ENCODE results near the gene LPP.

LPP gene

DNA sequence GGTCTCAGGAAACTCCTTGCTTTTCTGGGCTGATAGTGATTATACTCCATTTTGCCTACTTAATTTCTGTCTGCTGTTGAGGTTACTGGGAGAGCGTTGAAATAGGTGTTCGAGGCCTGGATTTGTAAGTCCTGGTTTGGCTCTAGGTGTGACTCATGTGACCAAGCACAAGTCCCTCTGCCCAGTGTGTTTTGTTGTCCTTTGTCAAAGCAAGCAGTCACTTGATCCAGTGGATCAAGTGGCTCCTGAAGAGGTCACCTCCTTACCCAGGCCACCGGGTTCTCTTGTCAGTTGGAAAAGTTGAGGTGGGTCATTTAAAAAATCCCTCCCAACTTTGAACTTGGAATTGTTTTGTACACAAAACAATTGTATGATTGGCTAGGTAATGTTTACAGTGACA, 70.0 kb downstream of the LPP start:
- no peak for DNase-seq

DNA sequence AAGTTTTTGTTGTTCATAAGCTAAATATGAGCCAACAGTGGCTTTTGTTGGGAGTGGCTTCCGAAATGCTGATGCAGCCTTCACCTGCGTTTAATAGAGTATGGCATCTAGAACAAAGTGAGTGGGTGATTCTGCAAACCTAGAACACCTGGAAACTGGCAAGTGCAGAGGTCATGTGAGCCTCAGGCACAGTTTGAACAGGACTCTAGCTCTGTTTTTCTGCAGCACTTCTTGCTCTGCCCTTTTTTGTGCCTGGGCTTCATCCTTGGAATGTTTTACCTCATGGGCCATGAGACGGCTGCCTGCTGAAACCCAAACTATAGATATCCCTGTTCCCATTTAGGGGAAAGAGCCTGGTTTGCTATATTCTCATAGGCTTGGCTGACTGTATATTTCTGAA, 73.5 kb downstream of the LPP start:
- DNase-seq: no peak

DNA sequence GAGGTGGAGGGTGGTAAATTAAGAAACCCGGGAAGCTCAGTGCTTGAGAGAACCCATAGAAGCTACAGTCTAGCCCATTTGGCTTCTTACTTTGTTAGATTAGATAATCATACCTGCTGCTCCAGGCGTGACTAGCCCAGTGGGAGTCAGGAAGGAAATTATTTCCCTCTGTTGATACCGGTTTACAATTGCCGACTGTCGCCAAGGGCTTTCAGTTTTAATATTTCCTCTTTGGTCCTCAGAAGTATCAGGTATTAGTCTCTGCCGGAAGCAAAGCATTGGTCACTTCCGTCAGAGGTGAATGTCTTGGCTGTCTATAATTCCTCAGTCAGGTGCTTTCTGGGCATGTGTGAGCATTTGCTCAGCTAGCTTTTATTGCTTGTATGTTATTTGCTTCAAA, 75.2 kb downstream of the LPP start:
- DNase-seq: no peak

GRCh38 chr3:188229726-188230125, 75.8 kb downstream of the LPP start:
- DNase-seq: no peak

- no peak for DNase-seq
These were observed 77.0 kb downstream of the LPP start for GRCh38 chr3:188230962-188231361.

DNA sequence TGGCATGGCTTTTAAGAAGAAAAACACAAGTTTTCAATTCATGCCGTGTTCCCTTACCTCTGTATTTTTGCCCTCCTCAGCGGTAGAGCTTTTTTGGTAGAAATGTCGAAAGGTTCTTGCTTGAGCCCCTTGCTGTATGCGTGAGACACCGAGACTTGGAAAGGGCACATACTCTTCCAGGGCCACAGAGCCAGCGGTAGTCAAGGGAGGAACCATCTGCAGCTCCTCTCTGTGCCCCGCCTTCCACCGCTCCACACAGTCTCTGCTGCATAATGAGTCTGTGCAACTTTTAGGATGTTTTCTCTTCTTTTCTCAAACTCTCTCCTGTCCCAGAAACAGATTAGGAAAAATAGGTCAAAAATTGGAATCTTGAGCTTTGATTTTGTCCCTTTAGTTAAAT, 77.5 kb downstream of the LPP start:
- DNase-seq: no peak

DNA sequence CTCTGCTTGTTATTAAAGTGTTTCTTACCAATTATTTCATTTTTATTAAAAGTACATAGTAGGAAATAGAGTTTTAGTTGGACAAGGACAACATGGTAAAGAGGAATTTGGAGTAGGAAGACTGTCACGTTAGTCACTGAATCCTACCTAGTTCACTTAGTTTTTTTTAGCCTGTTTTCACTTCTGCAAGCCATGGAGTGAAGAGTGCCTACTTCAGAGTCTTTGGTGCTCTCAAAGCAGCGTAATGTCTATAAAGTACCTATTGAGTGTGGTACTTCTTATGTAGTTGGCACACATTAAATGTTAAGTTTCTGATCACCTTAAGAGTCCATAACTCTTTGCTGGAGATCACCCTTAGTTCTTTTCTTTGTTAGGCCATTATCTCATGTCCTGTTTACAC, 78.7 kb downstream of the LPP start:
- DNase-seq: no peak

- DNase-seq: no peak
These were observed 79.4 kb downstream of the LPP start for GRCh38 chr3:188233320-188233719.

DNA sequence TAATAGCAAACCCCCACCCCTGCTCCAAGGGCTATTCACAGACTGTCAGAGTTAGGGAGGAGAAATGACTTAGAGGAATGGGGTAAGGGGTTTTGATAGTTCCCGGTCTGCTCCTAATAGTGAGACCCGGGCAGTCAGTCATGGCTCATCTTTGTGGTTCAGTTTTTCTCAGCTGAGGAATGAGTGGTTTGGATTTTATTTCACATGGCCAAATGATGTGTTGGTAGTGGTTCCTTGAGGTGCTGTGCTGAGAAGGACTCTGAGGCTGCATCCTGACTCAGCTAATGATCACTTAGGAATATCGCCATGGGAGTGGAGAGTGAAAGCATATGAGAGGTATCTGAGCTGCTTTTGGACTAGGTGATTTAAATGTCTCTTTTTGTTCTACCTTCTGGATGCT, 80.2 kb downstream of the LPP start:
- DNase-seq: no peak

DNA sequence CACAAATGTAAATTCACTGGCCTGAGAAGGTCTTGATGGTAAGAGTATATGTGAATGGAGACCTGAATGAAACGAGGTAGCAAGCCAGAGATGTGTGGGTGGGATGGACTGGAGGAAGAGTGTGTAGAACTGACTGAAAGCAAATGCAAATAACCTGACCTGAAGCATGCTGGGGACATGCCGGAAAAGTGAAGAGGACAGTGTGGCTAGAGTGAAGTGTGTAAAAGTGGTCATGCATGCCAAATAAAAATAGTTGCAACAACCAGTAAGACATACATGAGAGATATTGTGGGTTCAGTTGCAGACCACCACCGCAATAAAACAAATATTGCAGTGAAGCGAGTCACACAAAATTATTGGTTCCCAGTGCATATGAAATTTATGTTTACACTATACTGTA, 82.3 kb downstream of the LPP start:
- DNase-seq: no peak

- DNase-seq: no peak
These were observed 85.1 kb downstream of the LPP start for GRCh38 chr3:188239035-188239434.

- DNase-seq: no peak
These were observed 85.6 kb downstream of the LPP start for GRCh38 chr3:188239577-188239976.

- no peak for DNase-seq
These were observed 86.4 kb downstream of the LPP start for GRCh38 chr3:188240189-188240981.

- no peak for DNase-seq
These were observed 87.1 kb downstream of the LPP start for GRCh38 chr3:188241072-188241471.

DNA sequence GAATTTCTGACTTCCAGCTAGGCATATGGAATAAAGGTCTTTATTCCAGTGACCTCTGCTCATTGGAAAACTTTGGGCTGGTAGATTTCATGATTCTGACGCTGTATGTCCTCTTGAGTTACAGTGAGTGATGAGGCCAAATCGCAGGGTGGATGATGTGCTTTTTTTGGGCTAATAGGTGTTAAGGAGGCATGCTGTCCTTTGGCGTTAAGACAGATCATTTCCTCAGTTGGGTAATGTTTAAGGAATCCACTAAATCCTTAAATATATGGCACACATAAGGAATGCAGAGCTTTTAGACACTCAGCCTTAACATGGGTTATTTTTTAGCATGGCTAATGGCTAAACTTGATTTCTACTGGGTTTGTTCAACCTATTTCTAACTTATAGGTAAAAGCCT, 87.9 kb downstream of the LPP start:
- no peak for DNase-seq

DNA sequence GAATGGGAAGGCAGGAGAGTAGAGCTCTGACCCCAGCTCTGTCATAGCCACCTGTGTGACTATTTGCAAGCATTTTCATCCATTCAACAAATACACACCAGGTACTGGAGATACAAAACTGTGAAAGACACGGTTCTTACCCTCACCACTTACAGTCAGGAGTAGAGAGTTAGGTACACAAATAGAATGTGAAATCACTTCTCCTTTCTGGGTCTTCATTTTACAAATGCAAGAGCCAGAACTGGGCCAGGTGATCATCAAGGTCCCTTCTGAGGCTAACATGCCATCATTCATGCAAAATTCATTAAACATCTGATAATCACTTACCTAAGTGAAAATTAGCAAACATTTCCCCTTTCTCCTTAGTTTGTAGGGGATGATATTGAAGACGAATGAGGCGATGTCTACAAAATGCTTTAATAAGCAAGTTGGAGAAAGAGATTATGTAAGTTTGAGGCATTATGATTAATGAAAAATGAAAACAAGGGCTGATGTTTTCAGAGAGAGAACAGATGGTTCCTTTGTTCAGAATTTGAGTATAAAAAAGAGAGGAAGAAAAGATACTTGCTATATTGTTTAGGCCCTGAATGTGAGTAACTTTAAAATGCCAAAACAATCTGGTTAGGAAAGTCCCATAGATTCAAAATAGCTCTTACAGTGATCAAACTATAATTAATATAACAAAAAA, 88.6 kb downstream of the LPP start:
- DNase-seq: no peak

DNA sequence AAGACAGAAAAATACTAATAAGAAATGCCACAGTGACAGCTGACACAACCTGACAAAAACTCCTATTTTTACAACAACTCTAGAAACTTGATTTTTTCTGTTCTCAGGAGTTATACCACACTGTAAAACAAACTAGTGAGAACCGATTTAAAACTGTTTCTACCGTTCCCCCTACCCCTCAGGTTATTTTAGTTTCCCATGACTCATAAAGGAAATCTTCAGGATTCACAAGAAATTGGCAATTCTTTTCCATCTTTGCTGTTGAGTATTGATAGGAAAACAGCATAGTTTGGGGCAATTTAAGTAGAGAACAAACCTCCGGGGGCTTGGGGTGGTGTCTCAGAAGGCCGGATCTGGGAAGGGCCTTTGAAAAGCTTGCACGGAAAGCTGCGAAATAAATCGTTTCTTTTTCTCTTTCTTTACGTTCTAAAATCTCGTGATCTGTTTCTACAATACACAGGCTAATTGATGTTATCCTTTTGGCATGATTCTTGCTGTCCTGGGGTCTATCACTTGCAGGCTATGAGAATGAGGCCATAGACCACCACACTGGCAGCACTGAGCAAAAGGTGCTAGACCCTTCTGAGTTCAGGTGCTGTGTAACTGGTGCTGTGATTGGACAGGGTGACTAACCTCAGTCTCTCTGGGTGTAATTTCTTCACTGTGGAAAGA, 89.3 kb downstream of the LPP start:
- no peak for DNase-seq

- DNase-seq: no peak
These were observed 90.5 kb downstream of the LPP start for GRCh38 chr3:188244395-188244861.

GRCh38 chr3:188246905-188247304, 92.9 kb downstream of the LPP start:
- DNase-seq: no peak

DNA sequence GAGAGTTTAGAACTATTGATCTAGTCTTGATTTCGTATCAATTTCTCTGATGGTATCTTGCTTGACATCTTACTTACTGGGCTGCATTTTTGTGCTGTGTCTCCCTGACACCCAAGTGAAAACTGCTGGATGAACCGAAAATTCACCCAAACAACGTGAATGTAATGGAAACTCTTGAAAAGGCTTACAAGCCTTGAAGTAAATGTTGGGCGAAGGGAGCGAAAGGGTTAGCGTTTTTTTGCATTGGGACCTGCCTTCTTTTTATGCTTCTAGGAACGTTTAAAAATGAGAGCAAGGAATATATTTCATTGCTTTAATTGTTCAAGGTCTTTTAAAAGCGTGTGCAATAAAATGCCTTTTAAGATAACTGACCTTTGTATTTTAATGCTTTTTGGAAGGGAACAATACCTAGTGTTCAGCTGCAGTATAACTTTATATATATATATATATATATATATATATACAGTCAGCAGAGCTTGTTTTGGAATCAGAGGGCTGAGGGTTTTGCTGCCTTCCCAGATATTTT, 94.1 kb downstream of the LPP start:
- no peak for DNase-seq

DNA sequence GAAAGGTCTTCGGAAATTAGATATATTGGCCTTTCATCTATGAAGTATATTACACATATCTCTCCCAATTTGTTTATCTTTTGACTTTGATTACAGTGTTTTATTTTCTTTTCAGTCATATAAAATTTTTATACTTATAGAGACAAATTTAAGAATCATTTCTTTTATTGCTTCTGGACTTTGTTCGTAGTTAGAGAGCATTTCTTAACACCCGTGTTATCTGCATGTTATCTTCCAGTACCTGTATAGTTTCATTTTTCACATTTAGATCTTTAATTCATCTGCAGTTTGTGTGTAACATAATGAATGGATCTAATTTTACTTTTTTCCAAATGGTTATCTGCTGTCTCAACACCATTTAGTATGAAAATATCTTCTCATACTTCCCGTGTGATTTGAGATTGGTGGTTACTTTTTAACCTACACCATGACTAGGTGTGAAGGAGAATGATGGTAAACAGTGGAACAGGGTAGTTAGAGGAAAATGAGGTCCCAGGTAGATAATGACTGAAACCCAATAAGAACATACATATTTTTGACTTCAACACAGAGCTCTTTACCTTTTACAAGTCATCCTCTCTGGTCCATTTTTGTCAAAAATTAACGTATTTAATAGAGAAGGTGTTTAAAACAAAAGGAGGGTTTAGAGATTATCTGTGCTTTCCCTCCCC, 99.3 kb downstream of the LPP start:
- no peak for DNase-seq

- no peak for DNase-seq
These were observed 100.0 kb downstream of the LPP start for GRCh38 chr3:188253800-188254452.
